GM21360 (cell line): Measurements from ENCODE around the gene ARID5B.

ENCODE experiments used
- ATAC-seq: cut with Tn5 transposase; IDR thresholded peaks from one replicate; pipeline ENCODE4 v1.9.1; 2021; ENCODE audit warnings: mild to moderate bottlenecking, moderate library complexity; ENCODE audit not compliant: unreplicated experiment

The ARID5B gene

GRCh38 chr10:62062752-62063512 lies 161.4 kb downstream of the ARID5B start:
- no peak for ATAC-seq

GRCh38 chr10:62063795-62064472 lies 162.4 kb downstream of the ARID5B start:
- no peak for ATAC-seq

- no peak for ATAC-seq
Observed at GRCh38 chr10:62067560-62067959, 166.1 kb downstream of the ARID5B start.

GRCh38 chr10:62068464-62068863 lies 167.0 kb downstream of the ARID5B start:
- no peak for ATAC-seq

- ATAC-seq = no peak
Observed at GRCh38 chr10:62069452-62070178, 168.1 kb downstream of the ARID5B start.

GRCh38 chr10:62071846-62072281 lies 170.4 kb downstream of the ARID5B start:
- ATAC-seq = no peak

- no peak for ATAC-seq
Observed at GRCh38 chr10:62072901-62073300, 171.4 kb downstream of the ARID5B start.

GRCh38 chr10:62073429-62073828 lies 171.9 kb downstream of the ARID5B start:
- ATAC-seq = no peak

- ATAC-seq = no peak
Observed at GRCh38 chr10:62075414-62075813, 173.9 kb downstream of the ARID5B start.

GRCh38 chr10:62075912-62076311 lies 174.4 kb downstream of the ARID5B start:
- no peak for ATAC-seq

- ATAC-seq = no peak
Observed at GRCh38 chr10:62076891-62077290, 175.4 kb downstream of the ARID5B start.

- no peak for ATAC-seq
Observed at GRCh38 chr10:62077330-62078015, 176.0 kb downstream of the ARID5B start.

GRCh38 chr10:62079885-62080559 lies 178.5 kb downstream of the ARID5B start:
- peak; percentile 56 for ATAC-seq

- no peak for ATAC-seq
Observed at GRCh38 chr10:62080905-62081304, 179.4 kb downstream of the ARID5B start.

GRCh38 chr10:62081341-62082270 lies 180.1 kb downstream of the ARID5B start:
- no peak for ATAC-seq

GRCh38 chr10:62082271-62082656 lies 180.8 kb downstream of the ARID5B start:
- no peak for ATAC-seq

GRCh38 chr10:62082729-62083411 lies 181.4 kb downstream of the ARID5B start:
- ATAC-seq = peak; percentile 50

- ATAC-seq = no peak
Observed at GRCh38 chr10:62083412-62084267, 182.1 kb downstream of the ARID5B start.
